ENCODE data around the gene FOXJ1. TPM values are rescaled to one million over a fixed set of nuclear protein-coding genes. Genes with fewer than 3 reads are reported as not detected.

The FOXJ1 gene
- total and polyA plus RNA-seq, 3 donors from 2014 or later = 22.9 to 30.5 (median 29.4) TPM

DNA sequence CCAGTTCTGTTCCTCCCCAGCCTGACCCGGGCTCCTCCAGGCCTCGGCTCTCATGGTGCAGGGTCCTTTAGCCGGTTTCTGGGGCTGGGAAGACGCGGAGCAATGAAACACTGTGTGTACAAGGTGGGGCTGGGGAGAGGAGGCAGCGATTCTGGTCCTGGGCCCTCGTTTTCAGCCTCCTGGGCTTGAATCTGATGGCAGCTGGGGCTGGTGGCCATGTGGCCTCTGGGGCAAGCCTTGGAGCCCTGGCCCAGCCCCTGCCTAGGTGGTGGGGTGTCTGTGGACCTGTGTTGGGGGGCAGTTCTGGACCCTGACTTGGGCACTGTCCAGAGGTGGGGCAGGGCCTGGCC, 4.1 kb downstream of the FOXJ1 start:
- Histone ChIP-seq H3K27me3 (no peaks in the 10 kb centered on the region), H3K4me3 (no peak overlapping the region), H3K4me1 (peaks cover 14% of the 10 kb centered on the region), H3K9me3 (no peaks in the 10 kb centered on the region), H3K36me3 (ENCODE audit: low read depth, missing control alignments) (no peaks in the 10 kb centered on the region), H3K27ac (no peak overlapping the region)
- DNase-seq = no peak
- TF ChIP-seq POLR2A (IDR thresholded peaks at IDR 0.05) = no peak
- TF ChIP-seq, protein P1, sequence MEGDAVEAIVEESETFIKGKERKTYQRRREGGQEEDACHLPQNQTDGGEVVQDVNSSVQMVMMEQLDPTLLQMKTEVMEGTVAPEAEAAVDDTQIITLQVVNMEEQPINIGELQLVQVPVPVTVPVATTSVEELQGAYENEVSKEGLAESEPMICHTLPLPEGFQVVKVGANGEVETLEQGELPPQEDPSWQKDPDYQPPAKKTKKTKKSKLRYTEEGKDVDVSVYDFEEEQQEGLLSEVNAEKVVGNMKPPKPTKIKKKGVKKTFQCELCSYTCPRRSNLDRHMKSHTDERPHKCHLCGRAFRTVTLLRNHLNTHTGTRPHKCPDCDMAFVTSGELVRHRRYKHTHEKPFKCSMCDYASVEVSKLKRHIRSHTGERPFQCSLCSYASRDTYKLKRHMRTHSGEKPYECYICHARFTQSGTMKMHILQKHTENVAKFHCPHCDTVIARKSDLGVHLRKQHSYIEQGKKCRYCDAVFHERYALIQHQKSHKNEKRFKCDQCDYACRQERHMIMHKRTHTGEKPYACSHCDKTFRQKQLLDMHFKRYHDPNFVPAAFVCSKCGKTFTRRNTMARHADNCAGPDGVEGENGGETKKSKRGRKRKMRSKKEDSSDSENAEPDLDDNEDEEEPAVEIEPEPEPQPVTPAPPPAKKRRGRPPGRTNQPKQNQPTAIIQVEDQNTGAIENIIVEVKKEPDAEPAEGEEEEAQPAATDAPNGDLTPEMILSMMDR (IDR thresholded peaks at IDR 0.05) = no peak
- intact Hi-C loops (cut with DNase I; ENCODE audit: low total_unique reads) = no loop called here
- 72 to 91% methylated on average over 6 to 7 of the region's 7 CpGs for WGBS, 2 donors

DNA sequence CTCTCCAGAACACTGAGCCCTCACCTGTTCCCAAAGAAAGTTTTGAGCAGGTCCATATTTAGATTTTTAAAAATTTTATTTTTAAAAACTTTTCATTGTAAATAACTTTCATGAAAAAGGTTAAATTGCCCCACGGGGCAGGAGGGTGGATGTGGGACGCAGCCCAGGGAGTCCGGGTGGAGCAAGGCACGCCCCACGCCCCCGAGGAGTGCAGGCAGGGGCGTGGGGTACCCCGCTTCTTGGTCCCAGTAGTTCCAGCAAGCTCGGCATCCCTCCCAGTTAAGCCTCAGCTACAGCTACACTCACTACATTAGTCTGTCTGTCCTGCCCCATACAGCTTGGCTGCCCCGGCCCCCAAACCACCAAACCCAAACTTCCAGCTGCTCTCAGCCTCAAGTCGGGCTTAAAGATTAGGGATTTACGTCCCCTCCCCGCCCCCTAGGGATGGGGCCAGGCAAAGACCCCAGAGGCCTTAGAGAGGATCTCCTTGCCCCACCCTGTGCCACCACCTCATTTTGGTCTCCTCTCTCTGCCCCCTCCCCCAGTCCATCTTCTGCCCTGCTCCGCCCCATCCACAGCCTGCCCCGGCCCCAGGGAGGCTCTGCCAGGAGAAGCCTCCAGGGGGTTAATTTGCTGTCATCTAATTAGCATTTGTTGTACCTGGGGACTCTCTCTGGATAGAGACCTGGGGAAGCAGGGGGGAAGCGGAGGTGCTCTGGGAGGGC, 4.6 kb downstream of the FOXJ1 start:
- 89 to 90% methylated on average over 16 of the region's 16 CpGs for WGBS, 2 donors
- no peaks in the 10 kb centered on the region for H3K36me3 ChIP-seq (ENCODE audit: low read depth, missing control alignments)
- intact Hi-C loops (cut with DNase I; ENCODE audit: low total_unique reads) = no loop called here
- no peak for DNase-seq
- H3K4me3 ChIP-seq = no peak overlapping the region
- H3K4me1 ChIP-seq = peaks cover 9% of the 10 kb centered on the region
- H3K27me3 ChIP-seq = no peaks in the 10 kb centered on the region
- no peak overlapping the region for H3K27ac ChIP-seq
- no peaks in the 10 kb centered on the region for H3K9me3 ChIP-seq
- no peak for TF ChIP-seq POLR2A (IDR thresholded peaks at IDR 0.05)
- TF ChIP-seq, protein P1 (IDR thresholded peaks at IDR 0.05) = no peak

DNA sequence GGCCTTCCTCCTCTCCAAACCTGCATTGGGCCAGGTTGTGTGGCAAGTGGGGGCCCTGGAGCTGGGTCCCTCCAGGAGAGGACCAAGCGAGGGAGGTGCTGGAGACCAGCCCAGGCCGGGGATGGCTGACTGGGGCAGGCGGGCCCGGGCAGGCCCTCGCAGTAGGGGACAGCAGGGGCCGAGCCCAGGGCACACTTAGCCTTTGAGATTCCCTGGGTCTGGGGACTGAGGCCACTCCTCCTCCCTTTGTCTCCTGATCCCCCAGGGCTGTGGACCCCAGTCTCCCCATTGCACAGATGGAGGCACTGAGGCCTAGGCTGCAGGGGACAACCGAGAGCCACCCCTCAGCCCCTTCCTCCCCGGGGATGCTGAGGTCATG, 5.2 kb downstream of the FOXJ1 start:
- no peak for TF ChIP-seq POLR2A (IDR thresholded peaks at IDR 0.05)
- TF ChIP-seq, protein P1 (IDR thresholded peaks at IDR 0.05) = no peak
- Histone ChIP-seq H3K36me3 (ENCODE audit: low read depth, missing control alignments) (no peaks in the 10 kb centered on the region), H3K4me3 (no peak overlapping the region), H3K27ac (no peak overlapping the region), H3K9me3 (no peaks in the 10 kb centered on the region), H3K27me3 (no peaks in the 10 kb centered on the region), H3K4me1 (peaks cover 7% of the 10 kb centered on the region)
- no peak for DNase-seq
- intact Hi-C loops (cut with DNase I; ENCODE audit: low total_unique reads) = no loop called here
- WGBS, 2 donors = 71 to 80% methylated on average over 4 to 8 of the region's 8 CpGs

GRCh38 chr17:76134911-76135809, 5.9 kb downstream of the FOXJ1 start:
- 66 to 76% methylated on average over 19 to 22 of the region's 22 CpGs for WGBS, 2 donors
- no peak overlapping the region for H3K27ac ChIP-seq
- DNase-seq = no peak
- peaks cover 7% of the 10 kb centered on the region for H3K4me1 ChIP-seq
- intact Hi-C loops (cut with DNase I; ENCODE audit: low total_unique reads) = no loop called here
- H3K36me3 ChIP-seq (ENCODE audit: low read depth, missing control alignments) = no peaks in the 10 kb centered on the region
- H3K4me3 ChIP-seq = no peak overlapping the region
- TF ChIP-seq, protein P1 (IDR thresholded peaks at IDR 0.05) = no peak
- no peak for TF ChIP-seq POLR2A (IDR thresholded peaks at IDR 0.05)
- no peaks in the 10 kb centered on the region for H3K9me3 ChIP-seq
- H3K27me3 ChIP-seq = no peaks in the 10 kb centered on the region

All from testis (tissue), 3 donors.